NCI-H2029 (cell line): Measurements from ENCODE around the gene PCDHB7.
"Not testable (repeated sequence)": the region's sequence is repeated elsewhere in the genome, so short reads cannot be mapped to it uniquely, and the experiment has no call there.

Experiments used
- DNase-seq: peaks from one replicate; lab custom pipeline; 2025; lab: John Stamatoyannopoulos, UW

PCDHB7 gene

GRCh38 chr5:141224844-141225243, 52.4 kb downstream of the PCDHB7 start:
- not testable (repeated sequence) for DNase-seq

GRCh38 chr5:141225421-141225820, 53.0 kb downstream of the PCDHB7 start:
- not testable (repeated sequence) for DNase-seq
